Measurements from ENCODE around the gene ASIC3.
A peak's percentile ranks its signal among the peaks of the same experiment; 100 is the strongest.

GRCh38 chr7:151060416-151061212 lies 12.3 kb downstream of the ASIC3 start:
- TF ChIP-seq MAX (IDR thresholded peaks at IDR 0.05) (peak; percentile 58), TP53 (CRISPR knock-in tag; IDR thresholded peaks at IDR 0.05) (no peak), POLR2A (IDR thresholded peaks at IDR 0.05; ENCODE audit: low read length) (peak; percentile 36), MYC (IDR thresholded peaks at IDR 0.05; ENCODE audit: borderline replicate concordance, low read length) (no peak), RAD21 (conservative IDR thresholded peaks at IDR 0.05 in 1 of 2, IDR thresholded peaks at IDR 0.05 in 1 of 2) (no peak; a peak in 1 of 5 replicates), CTCF (IDR thresholded peaks at IDR 0.05) (peak; percentile 42; the same call in 2 of the 3 replicates), PBX3 (IDR thresholded peaks at IDR 0.05) (no peak; the same call in 1 of the 2 replicates), EP300 (IDR thresholded peaks at IDR 0.05) (no peak)

Data from A549 (cell line).